ENCODE data around the gene CAMTA1.

CAMTA1 gene

GRCh38 chr1:7366955-7367665 lies 581.9 kb downstream of the CAMTA1 start:
- Histone ChIP-seq H3K36me3 (ENCODE audit: control insufficient read depth in 2 of 2, insufficient read depth in 1 of 2, low read length in 2 of 2) (no peaks in the 10 kb centered on the region), H3K9me3 (ENCODE audit: control insufficient read depth, insufficient read depth, low read depth, low read length) (no peaks in the 10 kb centered on the region), H3K4me1 (ENCODE audit: control insufficient read depth, insufficient read depth, low read length) (no peaks in the 10 kb centered on the region), H3K27ac (ENCODE audit: extremely low read depth, low read depth, low read length) (no peak overlapping the region), H3K4me3 (ENCODE audit: low read depth, low read length) (no peak overlapping the region)
- TF ChIP-seq ZNF621 (tag by site-specific recombination; IDR thresholded peaks at IDR 0.05) (no peak), ZBTB8A (tag by site-specific recombination; IDR thresholded peaks at IDR 0.05) (no peak), ZNF366 (tag by site-specific recombination; conservative IDR thresholded peaks at IDR 0.05) (no peak), ZNF354C (tag by site-specific recombination; IDR thresholded peaks at IDR 0.05; ENCODE audit: borderline replicate concordance, low read depth) (no peak), ZNF10 (tag by site-specific recombination; IDR thresholded peaks at IDR 0.05) (no peak), ZFP37 (tag by site-specific recombination; IDR thresholded peaks at IDR 0.05) (no peak), ZNF549 (tag by site-specific recombination; IDR thresholded peaks at IDR 0.05) (no peak), ZNF211 (tag by site-specific recombination; IDR thresholded peaks at IDR 0.05; ENCODE audit: low read depth) (no peak), OSR2 (tag by site-specific recombination; IDR thresholded peaks at IDR 0.05) (no peak), ZNF416 (tag by site-specific recombination; IDR thresholded peaks at IDR 0.05) (no peak), ZNF404 (tag by site-specific recombination; IDR thresholded peaks at IDR 0.05) (no peak), ZBTB7A (tag by site-specific recombination; IDR thresholded peaks at IDR 0.05; ENCODE audit: low read depth) (no peak), PRDM1 (tag by site-specific recombination; IDR thresholded peaks at IDR 0.05) (no peak), TCF7L2 (IDR thresholded peaks at IDR 0.05; ENCODE audit: borderline replicate concordance, low read depth, low read length) (no peak), ZNF658 (tag by site-specific recombination; IDR thresholded peaks at IDR 0.05) (no peak)
- TF ChIP-seq, protein P1, sequence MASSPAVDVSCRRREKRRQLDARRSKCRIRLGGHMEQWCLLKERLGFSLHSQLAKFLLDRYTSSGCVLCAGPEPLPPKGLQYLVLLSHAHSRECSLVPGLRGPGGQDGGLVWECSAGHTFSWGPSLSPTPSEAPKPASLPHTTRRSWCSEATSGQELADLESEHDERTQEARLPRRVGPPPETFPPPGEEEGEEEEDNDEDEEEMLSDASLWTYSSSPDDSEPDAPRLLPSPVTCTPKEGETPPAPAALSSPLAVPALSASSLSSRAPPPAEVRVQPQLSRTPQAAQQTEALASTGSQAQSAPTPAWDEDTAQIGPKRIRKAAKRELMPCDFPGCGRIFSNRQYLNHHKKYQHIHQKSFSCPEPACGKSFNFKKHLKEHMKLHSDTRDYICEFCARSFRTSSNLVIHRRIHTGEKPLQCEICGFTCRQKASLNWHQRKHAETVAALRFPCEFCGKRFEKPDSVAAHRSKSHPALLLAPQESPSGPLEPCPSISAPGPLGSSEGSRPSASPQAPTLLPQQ (tag by site-specific recombination; IDR thresholded peaks at IDR 0.05): no peak
- ChIA-PET CTCF (interaction anchor here (0.6 to 0.7 kb wide), 2 partner anchors 10 to 32 kb away, joined by 3 to 5 read pairs; no protein-coding TSS in a partner anchor), POLR2A (no interaction called here)

- ChIA-PET POLR2A (no interaction called here), CTCF (no interaction called here)
- no peaks in the 10 kb centered on the region for H3K9me3 ChIP-seq (ENCODE audit: control insufficient read depth, insufficient read depth, low read depth, low read length)
- H3K4me1 ChIP-seq (ENCODE audit: control insufficient read depth, insufficient read depth, low read length): no peaks in the 10 kb centered on the region
- no peaks in the 10 kb centered on the region for H3K36me3 ChIP-seq (ENCODE audit: control insufficient read depth in 2 of 2, insufficient read depth in 1 of 2, low read length in 2 of 2)
- no peak overlapping the region for H3K4me3 ChIP-seq (ENCODE audit: low read depth, low read length)
- no peak overlapping the region for H3K27ac ChIP-seq (ENCODE audit: extremely low read depth, low read depth, low read length)
- TF ChIP-seq GLI2 (tag by site-specific recombination; IDR thresholded peaks at IDR 0.05; ENCODE audit: borderline replicate concordance, low read depth): no peak
- TF ChIP-seq RBAK (tag by site-specific recombination; IDR thresholded peaks at IDR 0.05): no peak
- TF ChIP-seq ZFP37 (tag by site-specific recombination; IDR thresholded peaks at IDR 0.05): no peak
- TF ChIP-seq ZNF449 (tag by site-specific recombination; IDR thresholded peaks at IDR 0.05): no peak
- no peak for TF ChIP-seq MYNN (tag by site-specific recombination; IDR thresholded peaks at IDR 0.05; ENCODE audit: borderline replicate concordance)
- no peak for TF ChIP-seq ELK4 (IDR thresholded peaks at IDR 0.05; ENCODE audit: borderline replicate concordance, low read depth, low read length)
- TF ChIP-seq ZBTB49 (tag by site-specific recombination; IDR thresholded peaks at IDR 0.05; ENCODE audit: low read depth): no peak
- no peak for TF ChIP-seq ZNF37A (tag by site-specific recombination; IDR thresholded peaks at IDR 0.05)
- TF ChIP-seq ZSCAN5A (tag by site-specific recombination; IDR thresholded peaks at IDR 0.05): no peak
- TF ChIP-seq ZIC2 (tag by site-specific recombination; IDR thresholded peaks at IDR 0.05): no peak
- TF ChIP-seq ZNF560 (tag by site-specific recombination; IDR thresholded peaks at IDR 0.05; ENCODE audit: borderline replicate concordance): no peak
- TF ChIP-seq ZNF558 (tag by site-specific recombination; IDR thresholded peaks at IDR 0.05): no peak
Observed at GRCh38 chr1:7369866-7370265, 584.6 kb downstream of the CAMTA1 start.

Data from HEK293 (cell line).